HG03575 (cell line): Measurements from ENCODE around the gene MAP6.
"Not testable (repeated sequence)": the region's sequence is repeated elsewhere in the genome, so short reads cannot be mapped to it uniquely, and the experiment has no call there.

Source experiments
- ATAC-seq: cut with Tn5 transposase; IDR thresholded peaks from one replicate; pipeline ENCODE4 v1.9.1; 2021; ENCODE audit not compliant: unreplicated experiment, insufficient number of reproducible peaks, low FRiP score; ENCODE audit errors: extremely low read depth

MAP6 gene

GRCh38 chr11:75668451-75669297 lies at the start of gene MAP6:
Gene MAP6, minus strand, starts transcription at chr11:75669038. Its CDS starts 669 bp downstream, at chr11:75668369.
- ATAC-seq: no peak

DNA sequence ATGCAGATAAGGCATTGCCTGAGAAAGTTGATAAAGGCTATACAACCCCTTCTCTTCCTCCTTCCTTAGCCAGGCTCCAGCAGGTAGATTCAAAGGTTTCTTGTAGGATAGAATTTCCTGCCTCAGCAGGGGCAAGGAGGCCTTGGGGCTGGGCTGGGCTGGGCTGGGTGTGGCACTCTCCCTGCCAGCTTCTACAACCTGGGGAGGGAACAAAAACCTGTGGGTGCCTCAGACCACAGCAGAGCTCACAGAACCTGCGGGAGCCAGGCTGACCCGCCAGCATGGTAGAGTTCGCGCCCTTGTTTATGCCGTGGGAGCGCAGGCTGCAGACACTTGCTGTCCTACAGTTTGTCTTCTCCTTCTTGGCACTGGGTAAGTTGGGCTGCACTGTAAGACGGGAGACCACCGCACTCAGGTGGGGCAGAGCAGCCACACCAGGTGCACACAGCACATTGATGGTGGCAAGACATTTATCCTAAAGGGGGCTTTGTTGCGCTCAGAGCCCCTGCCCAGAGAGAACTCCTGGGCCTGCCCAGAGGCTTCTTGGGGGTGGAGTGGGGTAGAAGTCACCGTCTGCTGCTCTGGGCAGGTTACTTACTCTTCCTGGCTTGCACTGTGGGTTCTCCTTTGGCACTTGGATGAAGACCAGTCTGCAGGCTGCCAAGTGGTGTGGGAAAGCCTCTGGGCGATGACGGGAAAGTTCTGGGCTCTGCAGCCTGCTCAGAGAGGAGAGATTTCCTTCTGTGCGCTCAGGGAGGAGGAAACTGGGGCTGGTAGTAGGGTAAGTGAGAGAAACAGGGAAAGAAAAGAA lies 49.0 kb upstream of the MAP6 start, which contains the start of gene MOGAT2:
Gene MOGAT2 (plus strand): TSS at position 231 of the 811 bp plus-strand sequence. CDS start 51 bp downstream, at position 282.
- no peak for ATAC-seq

DNA sequence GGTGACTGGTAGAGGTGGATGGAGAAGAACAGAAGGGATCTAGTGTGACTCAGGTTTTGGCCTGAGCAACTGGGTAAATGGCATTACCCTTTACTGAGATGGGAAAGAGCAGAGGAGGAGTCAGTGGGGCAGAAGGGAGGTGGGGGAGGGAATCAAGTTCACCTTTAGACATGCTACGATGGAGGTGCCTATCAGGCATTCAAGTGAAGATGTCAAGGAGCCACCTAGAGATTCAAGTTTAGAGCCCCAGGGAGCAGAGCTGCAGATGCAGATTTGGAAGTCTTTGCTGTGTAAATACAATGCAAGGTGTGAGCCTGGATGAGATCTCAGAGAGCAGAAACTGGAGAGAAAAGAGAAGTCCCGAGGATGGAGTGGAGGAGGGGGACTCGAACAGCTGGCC lies 47.8 kb upstream of the MAP6 start:
- ATAC-seq: no peak

GRCh38 chr11:75715688-75716087 lies 46.9 kb upstream of the MAP6 start:
- no peak for ATAC-seq

GRCh38 chr11:75714211-75714610 lies 45.4 kb upstream of the MAP6 start:
- ATAC-seq: no peak

DNA sequence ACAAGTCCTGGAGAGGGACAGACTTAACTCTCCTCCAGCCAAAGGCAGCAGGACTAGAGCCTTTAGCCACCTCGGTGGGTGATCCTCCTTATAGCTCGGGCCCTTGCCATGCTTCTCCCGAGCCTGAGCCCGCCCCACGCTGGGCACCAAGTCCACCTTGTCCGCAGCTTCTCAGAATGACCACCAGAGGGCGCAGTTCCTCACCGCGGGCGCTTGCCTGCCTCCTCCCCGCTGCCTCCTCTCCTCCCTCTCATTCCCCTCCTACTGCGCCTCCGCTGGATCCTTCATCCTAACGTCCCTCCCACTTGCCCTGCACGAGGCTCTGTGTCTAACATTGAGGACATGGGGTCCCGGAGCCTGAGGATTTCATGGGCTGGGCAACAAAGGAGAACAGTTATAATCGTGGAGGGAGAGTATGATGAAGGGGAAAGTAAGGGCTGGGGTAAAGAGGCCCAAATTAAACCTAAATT lies 37.5 kb upstream of the MAP6 start:
- no peak for ATAC-seq

- no peak for ATAC-seq
These were observed 36.7 kb upstream of the MAP6 start for GRCh38 chr11:75705541-75705940.

DNA sequence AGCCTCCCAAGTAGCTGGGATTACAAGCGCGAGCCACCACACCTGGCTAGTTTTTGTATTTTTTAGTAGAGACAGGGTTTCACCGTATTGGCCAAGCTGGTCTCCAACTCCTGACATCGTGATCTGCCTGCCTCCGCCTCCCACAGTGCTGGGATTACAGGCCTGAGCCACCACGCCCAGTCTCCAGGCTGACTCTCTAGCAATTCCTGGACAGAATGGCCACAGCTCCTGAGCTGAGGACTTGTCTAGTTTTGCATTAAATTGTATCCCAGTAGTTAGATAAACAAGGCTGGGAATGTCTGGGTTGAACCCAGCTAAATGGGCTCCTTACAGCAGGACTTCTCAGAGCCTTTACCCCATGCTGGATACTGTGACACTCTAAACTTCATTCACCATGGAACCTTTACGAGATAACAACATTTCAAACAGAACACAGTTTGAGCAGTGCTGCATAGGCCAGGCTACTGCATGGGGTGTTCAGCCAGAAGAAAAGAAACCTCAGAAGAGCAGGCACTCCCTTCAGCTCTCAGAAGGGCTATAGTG lies 34.9 kb upstream of the MAP6 start:
- no peak for ATAC-seq

GRCh38 chr11:75700940-75701339 lies 32.1 kb upstream of the MAP6 start:
- ATAC-seq: no peak

- ATAC-seq: no peak
These were observed 29.2 kb upstream of the MAP6 start for GRCh38 chr11:75697906-75698581.

DNA sequence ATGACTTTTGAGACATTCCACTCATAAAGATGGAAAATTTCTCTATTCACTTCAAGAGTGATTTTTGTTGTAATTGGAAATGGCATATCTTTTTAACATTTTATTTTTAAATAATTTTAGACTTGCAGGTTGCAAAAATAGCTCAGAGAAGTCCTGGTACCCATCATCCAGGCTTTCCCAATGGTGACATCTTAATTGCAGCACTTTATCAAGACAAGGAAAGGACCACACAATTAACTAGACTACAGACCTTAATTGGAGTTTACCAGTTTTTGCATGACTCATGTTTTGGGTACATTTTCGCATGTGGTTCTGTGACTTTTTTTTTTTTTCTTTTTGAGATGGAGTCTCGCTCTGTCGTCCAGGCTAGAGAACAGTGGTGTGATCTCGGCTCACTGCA lies 23.0 kb upstream of the MAP6 start:
- ATAC-seq: no peak

DNA sequence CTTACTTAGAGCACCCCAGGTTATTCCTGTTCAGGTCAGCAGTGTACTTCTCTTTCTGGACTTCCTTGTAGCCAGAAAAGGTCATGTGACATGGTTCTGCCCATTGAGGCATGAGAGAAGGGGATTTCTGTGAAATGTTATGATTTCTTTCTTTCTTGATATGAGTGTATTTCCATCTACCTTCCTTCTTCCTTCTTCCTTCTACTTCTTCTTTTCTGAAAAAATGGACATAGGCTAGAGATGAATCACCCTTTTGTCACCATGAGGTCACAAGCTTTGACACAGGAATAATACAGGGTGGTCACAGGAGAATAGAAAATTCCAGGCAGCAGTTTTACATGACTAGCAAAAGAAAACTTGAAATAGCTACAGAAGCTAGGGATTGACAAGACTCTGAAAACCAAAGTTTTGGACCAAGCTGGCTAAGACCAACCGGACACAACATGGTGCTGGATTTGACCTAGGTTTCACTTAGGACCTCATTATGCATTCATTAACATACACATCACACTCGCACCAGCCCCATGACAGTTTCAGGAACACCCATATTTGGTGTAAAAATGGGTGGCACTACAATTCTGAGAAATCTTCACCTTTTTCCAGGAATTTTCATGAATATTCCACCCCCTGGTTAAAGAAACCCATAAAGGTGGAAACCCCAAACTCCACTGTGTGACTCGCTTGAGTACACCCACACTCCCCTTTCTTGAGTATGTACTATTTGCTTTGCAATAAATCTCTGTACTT lies 21.2 kb upstream of the MAP6 start:
- ATAC-seq: no peak

- ATAC-seq: not testable (repeated sequence)
These were observed 15.0 kb upstream of the MAP6 start for GRCh38 chr11:75683856-75684255.

- no peak for ATAC-seq
These were observed 10.7 kb upstream of the MAP6 start for GRCh38 chr11:75679566-75679965.

- no peak for ATAC-seq
These were observed 9.9 kb upstream of the MAP6 start for GRCh38 chr11:75678620-75679259.

- ATAC-seq: no peak
These were observed 9.1 kb upstream of the MAP6 start for GRCh38 chr11:75677909-75678308.

GRCh38 chr11:75677275-75677674 lies 8.4 kb upstream of the MAP6 start:
- ATAC-seq: no peak

GRCh38 chr11:75673977-75674582 lies 5.2 kb upstream of the MAP6 start:
- no peak for ATAC-seq
